ENCODE data around the gene OR5AC2.

- no peak for TF ChIP-seq POLR2A (IDR thresholded peaks at IDR 0.05)
- no peak for TF ChIP-seq CTCF (IDR thresholded peaks at IDR 0.05 in 8 of 11, conservative IDR thresholded peaks at IDR 0.05 in 3 of 11)
- no peak for TF ChIP-seq POLR2AphosphoS5 (IDR thresholded peaks at IDR 0.05)
Measured at GRCh38 chr3:98114264-98114663, 27.3 kb downstream of the OR5AC2 start.
